ENCODE results near the gene CNKSR3. TPM values are rescaled to one million over a fixed set of nuclear protein-coding genes. Genes with fewer than 3 reads are reported as not detected.

The CNKSR3 gene
- polyA plus RNA-seq, 1 donor from 2014 or later = 3.0 TPM

- no peak for TF ChIP-seq RAD21 (conservative IDR thresholded peaks at IDR 0.05)
- TF ChIP-seq SMC3 (conservative IDR thresholded peaks at IDR 0.05; ENCODE audit: poor library complexity) = no peak
Observed at GRCh38 chr6:154471609-154472362, 38.7 kb downstream of the CNKSR3 start (continued).

DNA sequence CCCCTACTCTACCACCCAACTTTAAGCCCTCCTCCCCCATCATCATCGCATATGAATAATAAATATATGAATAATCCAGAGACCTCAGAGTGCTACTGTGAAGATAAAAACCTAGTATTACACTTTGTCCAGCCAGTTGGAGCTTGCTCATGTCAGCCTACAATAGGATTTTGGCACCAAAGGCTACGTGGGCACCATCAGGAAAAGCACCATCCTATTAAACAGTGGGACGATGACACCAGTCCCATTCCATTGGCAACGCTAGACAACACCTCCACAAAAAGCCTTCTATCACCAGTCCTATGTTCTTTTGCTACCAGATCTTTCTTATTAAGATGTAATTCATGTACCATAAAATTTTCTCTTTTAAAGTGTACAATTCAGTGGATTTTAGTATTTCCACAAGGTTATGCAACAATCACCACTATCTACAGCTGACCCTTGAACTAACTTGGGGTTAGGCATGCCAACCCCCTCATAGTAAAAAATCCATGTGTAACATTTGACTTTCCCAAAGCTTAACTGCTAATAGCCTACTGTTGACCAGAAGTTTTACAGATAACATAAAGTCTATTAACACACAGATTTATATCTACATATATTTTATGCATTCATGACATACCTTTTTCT is 41.1 kb downstream of the CNKSR3 start:
- TF ChIP-seq POLR2AphosphoS5 (IDR thresholded peaks at IDR 0.05) (no peak), TAF1 (IDR thresholded peaks at IDR 0.05; ENCODE audit: low read depth) (no peak), EZH2 (IDR thresholded peaks at IDR 0.05; ENCODE audit: borderline replicate concordance, insufficient read depth, low read length, poor library complexity, severe bottlenecking) (no peak), EP300 (conservative IDR thresholded peaks at IDR 0.05; ENCODE audit: poor library complexity, severe bottlenecking) (no peak), RAD21 (conservative IDR thresholded peaks at IDR 0.05) (no peak), MXI1 (conservative IDR thresholded peaks at IDR 0.05; ENCODE audit: poor library complexity, severe bottlenecking) (no peak), SMC3 (conservative IDR thresholded peaks at IDR 0.05; ENCODE audit: poor library complexity) (no peak)
- TF ChIP-seq, protein P1, sequence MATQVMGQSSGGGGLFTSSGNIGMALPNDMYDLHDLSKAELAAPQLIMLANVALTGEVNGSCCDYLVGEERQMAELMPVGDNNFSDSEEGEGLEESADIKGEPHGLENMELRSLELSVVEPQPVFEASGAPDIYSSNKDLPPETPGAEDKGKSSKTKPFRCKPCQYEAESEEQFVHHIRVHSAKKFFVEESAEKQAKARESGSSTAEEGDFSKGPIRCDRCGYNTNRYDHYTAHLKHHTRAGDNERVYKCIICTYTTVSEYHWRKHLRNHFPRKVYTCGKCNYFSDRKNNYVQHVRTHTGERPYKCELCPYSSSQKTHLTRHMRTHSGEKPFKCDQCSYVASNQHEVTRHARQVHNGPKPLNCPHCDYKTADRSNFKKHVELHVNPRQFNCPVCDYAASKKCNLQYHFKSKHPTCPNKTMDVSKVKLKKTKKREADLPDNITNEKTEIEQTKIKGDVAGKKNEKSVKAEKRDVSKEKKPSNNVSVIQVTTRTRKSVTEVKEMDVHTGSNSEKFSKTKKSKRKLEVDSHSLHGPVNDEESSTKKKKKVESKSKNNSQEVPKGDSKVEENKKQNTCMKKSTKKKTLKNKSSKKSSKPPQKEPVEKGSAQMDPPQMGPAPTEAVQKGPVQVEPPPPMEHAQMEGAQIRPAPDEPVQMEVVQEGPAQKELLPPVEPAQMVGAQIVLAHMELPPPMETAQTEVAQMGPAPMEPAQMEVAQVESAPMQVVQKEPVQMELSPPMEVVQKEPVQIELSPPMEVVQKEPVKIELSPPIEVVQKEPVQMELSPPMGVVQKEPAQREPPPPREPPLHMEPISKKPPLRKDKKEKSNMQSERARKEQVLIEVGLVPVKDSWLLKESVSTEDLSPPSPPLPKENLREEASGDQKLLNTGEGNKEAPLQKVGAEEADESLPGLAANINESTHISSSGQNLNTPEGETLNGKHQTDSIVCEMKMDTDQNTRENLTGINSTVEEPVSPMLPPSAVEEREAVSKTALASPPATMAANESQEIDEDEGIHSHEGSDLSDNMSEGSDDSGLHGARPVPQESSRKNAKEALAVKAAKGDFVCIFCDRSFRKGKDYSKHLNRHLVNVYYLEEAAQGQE (IDR thresholded peaks at IDR 0.05; ENCODE audit: borderline replicate concordance) = no peak
- TF ChIP-seq, protein P2, sequence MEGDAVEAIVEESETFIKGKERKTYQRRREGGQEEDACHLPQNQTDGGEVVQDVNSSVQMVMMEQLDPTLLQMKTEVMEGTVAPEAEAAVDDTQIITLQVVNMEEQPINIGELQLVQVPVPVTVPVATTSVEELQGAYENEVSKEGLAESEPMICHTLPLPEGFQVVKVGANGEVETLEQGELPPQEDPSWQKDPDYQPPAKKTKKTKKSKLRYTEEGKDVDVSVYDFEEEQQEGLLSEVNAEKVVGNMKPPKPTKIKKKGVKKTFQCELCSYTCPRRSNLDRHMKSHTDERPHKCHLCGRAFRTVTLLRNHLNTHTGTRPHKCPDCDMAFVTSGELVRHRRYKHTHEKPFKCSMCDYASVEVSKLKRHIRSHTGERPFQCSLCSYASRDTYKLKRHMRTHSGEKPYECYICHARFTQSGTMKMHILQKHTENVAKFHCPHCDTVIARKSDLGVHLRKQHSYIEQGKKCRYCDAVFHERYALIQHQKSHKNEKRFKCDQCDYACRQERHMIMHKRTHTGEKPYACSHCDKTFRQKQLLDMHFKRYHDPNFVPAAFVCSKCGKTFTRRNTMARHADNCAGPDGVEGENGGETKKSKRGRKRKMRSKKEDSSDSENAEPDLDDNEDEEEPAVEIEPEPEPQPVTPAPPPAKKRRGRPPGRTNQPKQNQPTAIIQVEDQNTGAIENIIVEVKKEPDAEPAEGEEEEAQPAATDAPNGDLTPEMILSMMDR (IDR thresholded peaks at IDR 0.05; ENCODE audit: poor library complexity, severe bottlenecking) = no peak
- H3K9ac ChIP-seq (ENCODE audit: low read length) = no peak overlapping the region
- H3K4me2 ChIP-seq (ENCODE audit: low read length) = no peak overlapping the region
- H3F3A ChIP-seq (ENCODE audit: insufficient read depth, low read length, poor library complexity, severe bottlenecking) = no peaks in the 10 kb centered on the region
- no peaks in the 10 kb centered on the region for H3K27me3 ChIP-seq (ENCODE audit: insufficient read depth, low read depth, low read length)
- no peak overlapping the region for H3K27ac ChIP-seq (ENCODE audit: low read length)
- H3K4me3 ChIP-seq (ENCODE audit: low read length) = no peak overlapping the region
- no peak overlapping the region for H2AFZ ChIP-seq (ENCODE audit: low read depth, low read length)
- H3K9me2 ChIP-seq (ENCODE audit: insufficient read depth, low read length) = no peaks in the 10 kb centered on the region
- no peaks in the 10 kb centered on the region for H4K20me1 ChIP-seq (ENCODE audit: insufficient read depth)
- H3K36me3 ChIP-seq (ENCODE audit: insufficient read depth, low read length) = no peaks in the 10 kb centered on the region
- H3K9me3 ChIP-seq (ENCODE audit: low read length) = peaks cover 6% of the 10 kb centered on the region
- H3K79me2 ChIP-seq (replicated peaks; ENCODE audit: insufficient read depth, low read length) = no peaks in the 10 kb centered on the region

- Histone ChIP-seq H2AFZ (ENCODE audit: low read depth, low read length) (no peak overlapping the region), H3F3A (ENCODE audit: insufficient read depth, low read length, poor library complexity, severe bottlenecking) (no peaks in the 10 kb centered on the region), H3K27me3 (ENCODE audit: insufficient read depth, low read depth, low read length) (no peaks in the 10 kb centered on the region), H4K20me1 (ENCODE audit: insufficient read depth) (no peaks in the 10 kb centered on the region), H3K27ac (ENCODE audit: low read length) (no peak overlapping the region), H3K9me3 (ENCODE audit: low read length) (peaks cover 6% of the 10 kb centered on the region), H3K36me3 (ENCODE audit: insufficient read depth, low read length) (no peaks in the 10 kb centered on the region), H3K79me2 (replicated peaks; ENCODE audit: insufficient read depth, low read length) (no peaks in the 10 kb centered on the region), H3K4me3 (ENCODE audit: low read length) (no peak overlapping the region), H3K9ac (ENCODE audit: low read length) (no peak overlapping the region), H3K4me2 (ENCODE audit: low read length) (no peak overlapping the region), H3K9me2 (ENCODE audit: insufficient read depth, low read length) (no peaks in the 10 kb centered on the region)
- no peak for TF ChIP-seq MXI1 (conservative IDR thresholded peaks at IDR 0.05; ENCODE audit: poor library complexity, severe bottlenecking)
- no peak for TF ChIP-seq RAD21 (conservative IDR thresholded peaks at IDR 0.05)
- no peak for TF ChIP-seq EP300 (conservative IDR thresholded peaks at IDR 0.05; ENCODE audit: poor library complexity, severe bottlenecking)
- no peak for TF ChIP-seq TAF1 (IDR thresholded peaks at IDR 0.05; ENCODE audit: low read depth)
- TF ChIP-seq, protein P2 (IDR thresholded peaks at IDR 0.05; ENCODE audit: poor library complexity, severe bottlenecking) = no peak
Observed at GRCh38 chr6:154468760-154469159, 41.7 kb downstream of the CNKSR3 start.

Data from neural cell (in vitro differentiated cells).